Neural cell (in vitro differentiated cells): ENCODE data around the gene BRD2. TPM values are rescaled to one million over a fixed set of nuclear protein-coding genes. Genes with fewer than 3 reads are reported as not detected.

Source experiments
- H2AFZ ChIP-seq: fragments of 200-600, 300-800 bp; sonication (generic), shearing (Covaris generic); 2 replicates; pipeline ENCODE4 v1.6.0; 2014; ENCODE audit warnings: low read depth, mild to moderate bottlenecking, antibody characterized with exemption, low read length, moderate library complexity
- H3F3A ChIP-seq: fragments of 200-600 bp; shearing (Covaris generic); 2 replicates; pipeline ENCODE4 v1.6.1; 2016; ENCODE audit warnings: mild to moderate bottlenecking, moderate library complexity, mixed read lengths, antibody characterized with exemption, low read length; ENCODE audit not compliant: insufficient read depth, poor library complexity, severe bottlenecking
- H3K27ac ChIP-seq: fragments of 200-600, 300-800 bp; sonication (generic), shearing (Covaris generic); 2 replicates; pipeline ENCODE4 v1.5.1; 2014; ENCODE audit warnings: mild to moderate bottlenecking, low read length, moderate library complexity
- H3K27me3 ChIP-seq: fragments of 300-800, 200-600 bp; sonication (generic), shearing (Covaris generic); 2 replicates; pipeline ENCODE4 v1.6.0; 2014; ENCODE audit warnings: mild to moderate bottlenecking, low read depth, low read length, moderate library complexity; ENCODE audit not compliant: insufficient read depth
- H3K36me3 ChIP-seq: fragments of 300-800, 200-600 bp; sonication (generic), shearing (Covaris generic); 2 replicates; pipeline ENCODE4 v1.5.1; 2014; ENCODE audit warnings: mild to moderate bottlenecking, antibody characterized with exemption, low read length, moderate library complexity; ENCODE audit not compliant: insufficient read depth
- H3K4me2 ChIP-seq: fragments of 300-800, 200-600 bp; sonication (generic), shearing (Covaris generic); 2 replicates; pipeline ENCODE4 v1.6.0; 2014; ENCODE audit warnings: mild to moderate bottlenecking, low read length
- H3K4me3 ChIP-seq: fragments of 300-800, 200-600 bp; sonication (generic), shearing (Covaris generic); 2 replicates; pipeline ENCODE4 v1.5.1; 2014; ENCODE audit warnings: mild to moderate bottlenecking, low read length, moderate library complexity
- H3K79me2 ChIP-seq: fragments of 200-600 bp; shearing (Covaris generic); replicated peaks from 2 replicates; pipeline ENCODE4 v1.6.0; 2014; ENCODE audit warnings: mild to moderate bottlenecking, low read length, moderate library complexity; ENCODE audit not compliant: insufficient read depth
- H3K9ac ChIP-seq: fragments of 300-800, 200-600 bp; sonication (generic), shearing (Covaris generic); 2 replicates; pipeline ENCODE4 v1.6.1; 2016; ENCODE audit warnings: mild to moderate bottlenecking, low read length, mixed read lengths
- H3K9me2 ChIP-seq: fragments of 200-600 bp; shearing (Covaris generic); 2 replicates; pipeline ENCODE4 v1.6.1; 2016; ENCODE audit warnings: mild to moderate bottlenecking, low read length, mixed read lengths; ENCODE audit not compliant: insufficient read depth
- H3K9me3 ChIP-seq: fragments of 200-600, 300-800 bp; sonication (generic), shearing (Covaris generic); 2 replicates; pipeline ENCODE4 v1.6.1; 2016; ENCODE audit warnings: mild to moderate bottlenecking, mixed run types, low read length, moderate library complexity, mixed read lengths
- H4K20me1 ChIP-seq: fragments of 200-600 bp; shearing (Covaris generic); 2 replicates; pipeline ENCODE4 v1.6.1; 2016; ENCODE audit warnings: mild to moderate bottlenecking, mixed run types; ENCODE audit not compliant: insufficient read depth
- CTCF ChIP-seq: fragments of 450-650 bp; IDR thresholded peaks from 2 replicates; pipeline ENCODE4 v1.5.1; 2014; ENCODE audit warnings: antibody characterized with exemption, mild to moderate bottlenecking, moderate library complexity; ENCODE audit not compliant: poor library complexity, severe bottlenecking
- EP300 ChIP-seq: fragments of 450-650 bp; conservative IDR thresholded peaks from 2 replicates; pipeline ENCODE4 v1.6.1; 2014; ENCODE audit warnings: antibody characterized with exemption, mild to moderate bottlenecking, moderate library complexity; ENCODE audit not compliant: poor library complexity, severe bottlenecking
- EZH2 ChIP-seq: fragments of 200-600, 300-800 bp; shearing (Covaris generic), sonication (generic); IDR thresholded peaks from 2 replicates; pipeline ENCODE4 v1.6.1; 2014; ENCODE audit warnings: antibody characterized with exemption, low read length, borderline replicate concordance, mild to moderate bottlenecking; ENCODE audit not compliant: insufficient read depth, poor library complexity, severe bottlenecking
- MXI1 ChIP-seq: fragments of 450-650 bp; conservative IDR thresholded peaks from 2 replicates; pipeline ENCODE4 v1.6.1; 2014; ENCODE audit warnings: antibody characterized with exemption, mild to moderate bottlenecking; ENCODE audit not compliant: poor library complexity, severe bottlenecking
- POLR2AphosphoS5 ChIP-seq: IDR thresholded peaks from 2 replicates; pipeline ENCODE4 v1.6.1; 2012
- RAD21 ChIP-seq: fragments of 450-650 bp; conservative IDR thresholded peaks from 2 replicates; pipeline ENCODE4 v1.6.1; 2014; ENCODE audit warnings: antibody characterized with exemption, mild to moderate bottlenecking, moderate library complexity
- REST ChIP-seq: IDR thresholded peaks from 2 replicates; pipeline ENCODE4 v1.6.1; 2012; ENCODE audit warnings: borderline replicate concordance
- SMC3 ChIP-seq: fragments of 450-650 bp; conservative IDR thresholded peaks from 2 replicates; pipeline ENCODE4 v1.6.1; 2014; ENCODE audit warnings: antibody characterized with exemption, mild to moderate bottlenecking, moderate library complexity; ENCODE audit not compliant: poor library complexity
- TAF1 ChIP-seq: IDR thresholded peaks from 2 replicates; pipeline ENCODE4 v1.6.1; 2012; ENCODE audit warnings: low read depth
- polyA plus RNA-seq: library from polyadenylated mRNA; depleted of rRNA; stranded (reverse); fragments of >200 nt; gene quantifications from 2 replicates; pipeline ENCODE4 v1.2.3, GENCODE V29; 2014

The BRD2 gene
- polyA plus RNA-seq, 1 donor from 2014 or later, result 107 TPM

GRCh38 chr6:32960563-32960962 is 7.8 kb upstream of the BRD2 start:
- H3K27me3 ChIP-seq, result no peaks in the 10 kb centered on the region
- no peak overlapping the region for H2AFZ ChIP-seq
- no peak overlapping the region for H3K27ac ChIP-seq
- H3K4me2 ChIP-seq, result no peak overlapping the region
- no peaks in the 10 kb centered on the region for H4K20me1 ChIP-seq
- peaks cover 10% of the 10 kb centered on the region for H3K79me2 ChIP-seq
- H3K9me3 ChIP-seq, result no peaks in the 10 kb centered on the region
- TF ChIP-seq EP300 (no peak), TAF1 (no peak), CTCF (no peak), REST (no peak), SMC3 (no peak), POLR2AphosphoS5 (no peak), RAD21 (no peak), EZH2 (no peak), MXI1 (no peak)
- H3K9me2 ChIP-seq, result no peaks in the 10 kb centered on the region
- no peak overlapping the region for H3K4me3 ChIP-seq
- no peaks in the 10 kb centered on the region for H3F3A ChIP-seq
- no peak overlapping the region for H3K9ac ChIP-seq
- H3K36me3 ChIP-seq, result no peaks in the 10 kb centered on the region

- Histone ChIP-seq H3F3A (peaks cover 8% of the 10 kb centered on the region), H3K27ac (no peak overlapping the region), H3K36me3 (no peaks in the 10 kb centered on the region), H3K79me2 (peaks cover 24% of the 10 kb centered on the region), H3K9me3 (no peaks in the 10 kb centered on the region), H4K20me1 (no peaks in the 10 kb centered on the region), H2AFZ (no peak overlapping the region), H3K9me2 (no peaks in the 10 kb centered on the region), H3K4me2 (no peak overlapping the region), H3K27me3 (no peaks in the 10 kb centered on the region), H3K4me3 (no peak overlapping the region), H3K9ac (no peak overlapping the region)
- TF ChIP-seq CTCF, result no peak
- no peak for TF ChIP-seq SMC3
- TF ChIP-seq EZH2, result no peak
- TF ChIP-seq TAF1, result no peak
- no peak for TF ChIP-seq MXI1
- TF ChIP-seq POLR2AphosphoS5, result no peak
- no peak for TF ChIP-seq EP300
- no peak for TF ChIP-seq REST
- TF ChIP-seq RAD21, result no peak
These were observed 6.1 kb upstream of the BRD2 start for GRCh38 chr6:32962213-32962826.
